GM19238 (cell line): Measurements from ENCODE around the gene SPRR1A.

ENCODE experiments used
- DNase-seq: peaks from one replicate; pipeline ENCODE4 v3.0.0; 2011; ENCODE audit warnings: low spot score; ENCODE audit not compliant: insufficient read length

Gene SPRR1A

DNA sequence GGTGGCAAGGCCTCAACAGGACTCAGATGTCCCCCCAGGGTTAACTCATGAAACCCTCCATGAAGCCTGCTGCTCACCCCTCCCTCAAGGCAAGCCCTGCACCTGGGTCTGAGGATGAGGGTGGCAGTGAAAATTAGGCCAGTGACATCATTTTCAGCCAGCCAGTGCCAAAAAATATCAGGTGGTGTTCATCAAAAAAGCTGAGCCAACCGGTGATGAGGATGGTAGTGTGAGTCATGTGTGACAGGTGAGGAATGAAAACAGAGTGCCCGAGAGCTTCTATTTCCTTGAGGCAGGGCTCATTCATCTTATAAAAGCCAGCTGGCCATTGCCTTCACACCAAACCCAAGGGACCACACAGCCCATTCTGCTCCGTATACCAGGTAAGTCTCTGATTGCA lies at the start of gene SPRR1A:
SPRR1A (plus strand) TSS at position 339 of the 400 bp plus-strand sequence. CDS start 1,150 bp downstream, outside the sequence.
- DNase-seq = no peak

DNA sequence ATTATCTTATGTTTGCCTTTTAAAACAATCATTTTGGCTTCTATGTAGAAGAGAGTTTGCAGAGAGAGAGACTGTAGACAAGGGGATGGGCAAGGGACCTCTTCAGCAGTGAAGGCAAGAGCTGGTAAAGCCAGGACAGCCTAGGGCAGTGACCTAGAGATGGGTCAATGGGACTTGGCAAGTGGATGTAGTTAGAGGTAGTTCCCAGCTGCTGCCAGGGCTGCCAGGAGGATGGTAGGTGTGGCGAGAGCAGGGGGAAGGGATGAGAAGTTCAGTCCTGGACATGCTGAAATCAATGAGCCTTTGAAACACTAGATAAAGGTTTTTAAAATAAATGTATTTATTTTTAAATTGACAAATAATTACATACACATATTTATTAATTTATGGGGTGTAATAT lies 43.3 kb upstream of the SPRR1A start:
- no peak for DNase-seq

GRCh38 chr1:152941037-152941711 lies 42.7 kb upstream of the SPRR1A start:
- DNase-seq = no peak

GRCh38 chr1:152942161-152942560 lies 41.7 kb upstream of the SPRR1A start:
- no peak for DNase-seq

- DNase-seq = no peak
These were observed 37.6 kb upstream of the SPRR1A start for GRCh38 chr1:152946248-152946647.

- no peak for DNase-seq
These were observed 37.1 kb upstream of the SPRR1A start, which contains the start of gene SPRR5 for GRCh38 chr1:152946651-152947256. Gene SPRR5, plus strand, starts transcription at chr1:152947206. Its CDS starts 1,349 bp downstream, at chr1:152948555.

GRCh38 chr1:152951711-152952110 lies 32.2 kb upstream of the SPRR1A start:
- no peak for DNase-seq

GRCh38 chr1:152953761-152954160 lies 30.1 kb upstream of the SPRR1A start:
- DNase-seq = no peak

- no peak for DNase-seq
These were observed 29.4 kb upstream of the SPRR1A start for GRCh38 chr1:152954436-152954835.

- no peak for DNase-seq
These were observed 26.3 kb upstream of the SPRR1A start for GRCh38 chr1:152957561-152957960.

DNA sequence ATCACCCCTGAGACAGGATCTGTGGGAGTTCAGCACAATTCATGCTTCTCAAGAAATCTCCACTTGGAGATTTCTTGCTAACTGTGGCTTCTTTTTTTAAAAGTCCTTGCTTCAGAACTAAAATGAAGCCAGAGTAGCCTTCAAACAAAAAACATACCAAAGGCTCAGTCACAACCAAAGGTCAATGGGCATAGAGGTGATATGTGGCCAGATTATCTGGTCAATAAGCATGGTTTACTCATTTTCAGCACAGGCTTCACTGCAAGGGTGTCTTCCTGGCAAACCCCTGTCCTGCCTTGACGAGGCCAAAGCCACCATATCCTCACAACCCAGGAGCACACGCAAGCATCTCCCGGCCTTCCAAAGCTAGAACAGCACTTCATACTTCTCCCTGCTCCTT lies 24.6 kb upstream of the SPRR1A start:
- DNase-seq = no peak

GRCh38 chr1:152959801-152960451 lies 24.0 kb upstream of the SPRR1A start:
- DNase-seq = no peak

DNA sequence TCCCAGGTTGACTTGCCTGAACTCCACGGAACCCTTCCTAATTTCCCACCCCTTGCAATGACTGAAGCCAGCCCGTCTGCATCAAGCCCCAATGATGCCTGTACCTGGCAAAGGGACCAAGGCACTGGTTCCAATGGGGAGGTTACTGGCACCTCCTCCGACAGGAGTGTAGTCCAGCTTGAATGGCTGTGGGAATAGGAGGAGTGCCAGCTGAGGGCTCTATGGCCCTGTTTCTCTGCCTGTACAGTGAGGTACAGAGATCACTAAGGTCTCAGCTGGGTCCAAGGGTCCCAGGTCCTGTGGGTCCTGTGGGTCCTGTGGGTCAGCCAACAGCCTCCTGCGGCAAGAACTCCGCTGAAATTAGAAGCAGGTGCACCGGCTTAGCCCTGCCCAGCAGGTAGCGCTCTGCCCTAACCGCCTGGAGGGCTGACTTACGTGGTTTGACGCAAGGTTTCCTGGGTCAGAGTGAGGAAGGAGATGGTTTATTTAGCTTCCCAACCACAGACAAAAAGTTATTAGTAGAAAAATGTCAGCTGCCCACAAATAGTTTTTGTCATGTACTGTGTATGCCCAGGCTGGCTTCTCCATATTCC lies 23.3 kb upstream of the SPRR1A start:
- DNase-seq = no peak

DNA sequence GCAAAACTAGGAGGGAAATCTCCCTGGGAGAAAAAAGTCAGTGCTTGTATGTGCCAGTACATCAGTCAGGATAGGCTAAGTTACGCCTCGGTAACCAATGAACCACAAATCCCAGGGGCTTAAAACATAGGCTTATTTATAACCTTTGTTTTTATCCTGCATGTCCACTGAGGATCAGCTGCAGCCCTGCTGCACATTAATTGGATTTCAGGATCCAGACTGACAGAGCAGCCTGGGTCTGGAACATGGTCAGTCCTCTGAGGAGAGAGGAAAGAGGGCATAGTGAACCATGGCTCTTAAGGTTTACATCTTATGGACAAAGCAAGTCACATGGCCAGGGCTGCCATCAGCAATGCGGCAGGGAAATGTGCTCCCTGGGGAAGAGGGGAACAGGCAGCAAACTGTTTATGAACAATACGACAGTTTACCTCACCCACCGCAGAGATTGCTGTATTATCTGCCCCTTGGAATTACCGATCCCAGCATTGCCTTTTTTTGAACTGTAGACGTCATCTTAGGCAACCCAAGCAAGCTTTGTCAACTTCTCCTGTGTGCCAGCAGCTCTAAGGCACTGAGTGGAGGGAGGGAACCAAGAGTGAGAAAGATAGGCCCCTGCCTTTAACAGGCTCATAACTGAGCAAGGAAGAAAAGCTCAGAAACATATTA lies 22.5 kb upstream of the SPRR1A start:
- DNase-seq = no peak

DNA sequence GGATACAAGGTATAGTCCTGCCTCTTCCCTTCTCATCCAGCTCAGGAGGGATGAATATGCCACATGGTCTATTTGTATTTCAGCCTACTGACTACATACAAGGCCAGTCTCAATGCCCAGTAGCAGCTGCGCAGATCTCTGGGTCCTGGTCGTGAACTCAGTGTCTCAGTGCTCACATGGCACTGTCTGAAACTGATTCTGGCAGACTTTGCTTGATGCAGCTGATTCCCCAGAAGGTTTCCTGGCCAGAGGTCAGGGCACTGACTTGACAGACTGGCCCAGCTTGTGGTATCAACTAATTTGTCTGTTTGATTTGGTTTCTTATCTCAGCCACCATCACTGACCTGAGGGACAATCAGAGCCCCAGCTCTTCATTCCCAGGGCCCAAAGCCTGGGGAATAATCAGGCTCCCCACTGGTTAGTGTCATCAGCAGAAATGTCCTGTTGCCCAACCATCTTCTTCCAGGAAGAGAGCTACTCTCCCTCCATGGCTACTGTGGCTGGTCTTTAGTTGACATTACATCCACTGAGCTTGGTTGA lies 20.9 kb upstream of the SPRR1A start:
- DNase-seq = no peak

DNA sequence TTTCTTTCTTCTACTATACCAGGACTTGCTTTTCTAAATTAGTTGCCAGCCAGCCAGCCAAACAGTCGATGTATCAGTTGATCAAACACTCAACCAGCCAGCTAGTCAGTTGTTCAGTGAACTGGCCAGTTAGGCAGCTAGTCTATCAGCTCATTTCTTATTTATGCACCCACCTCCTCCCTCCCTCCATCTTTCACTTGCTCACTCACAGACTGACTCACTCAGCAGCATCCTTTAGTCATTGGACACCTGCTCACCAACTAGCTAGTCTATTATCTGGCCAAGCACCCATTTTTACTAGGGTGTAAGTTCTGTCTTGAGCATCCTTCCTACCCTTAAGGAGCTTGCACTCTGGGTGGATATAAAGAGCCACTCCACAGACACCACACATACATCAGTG lies 19.3 kb upstream of the SPRR1A start:
- DNase-seq = no peak

DNA sequence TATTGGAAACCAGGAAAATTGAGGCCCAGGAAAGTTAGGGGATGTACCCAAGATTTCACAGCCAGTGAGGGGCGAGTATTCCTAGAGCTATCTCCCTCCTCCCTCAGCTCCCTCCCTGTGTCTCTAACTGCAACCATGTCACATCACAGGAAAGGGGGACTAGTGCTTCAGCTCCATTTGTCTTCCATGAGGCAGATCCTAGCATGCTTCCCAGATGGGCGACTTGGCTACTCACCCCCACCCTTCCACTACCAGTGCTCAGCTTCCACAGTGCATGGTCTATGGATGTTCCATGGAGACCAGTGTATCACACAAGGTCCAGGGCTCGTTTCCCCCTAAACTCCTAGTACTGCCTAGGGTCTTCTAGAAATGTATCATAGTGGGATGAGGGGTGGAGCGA lies 18.0 kb upstream of the SPRR1A start:
- no peak for DNase-seq

DNA sequence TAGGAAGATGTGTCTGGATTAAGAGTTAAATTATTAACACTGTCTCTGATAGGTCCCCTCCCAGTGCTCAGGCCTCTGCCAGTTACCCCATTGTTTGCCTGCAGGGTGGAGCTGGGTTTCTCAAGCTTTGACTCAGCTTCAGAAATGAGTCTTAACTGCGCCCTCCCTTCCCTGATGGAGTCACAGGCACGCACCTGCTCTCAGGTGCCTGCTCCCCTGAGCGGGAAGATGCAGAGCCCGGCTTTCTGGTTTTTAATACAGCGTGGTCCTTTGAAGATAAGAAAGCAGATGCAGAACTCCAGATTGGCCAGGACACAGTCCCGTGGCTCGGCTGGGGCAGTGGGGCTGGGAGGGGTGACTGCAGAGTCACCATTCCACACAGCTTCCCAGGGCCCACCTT lies 16.7 kb upstream of the SPRR1A start:
- DNase-seq = no peak

GRCh38 chr1:152968248-152968647 lies 15.6 kb upstream of the SPRR1A start:
- no peak for DNase-seq

GRCh38 chr1:152969036-152969435 lies 14.8 kb upstream of the SPRR1A start:
- no peak for DNase-seq

DNA sequence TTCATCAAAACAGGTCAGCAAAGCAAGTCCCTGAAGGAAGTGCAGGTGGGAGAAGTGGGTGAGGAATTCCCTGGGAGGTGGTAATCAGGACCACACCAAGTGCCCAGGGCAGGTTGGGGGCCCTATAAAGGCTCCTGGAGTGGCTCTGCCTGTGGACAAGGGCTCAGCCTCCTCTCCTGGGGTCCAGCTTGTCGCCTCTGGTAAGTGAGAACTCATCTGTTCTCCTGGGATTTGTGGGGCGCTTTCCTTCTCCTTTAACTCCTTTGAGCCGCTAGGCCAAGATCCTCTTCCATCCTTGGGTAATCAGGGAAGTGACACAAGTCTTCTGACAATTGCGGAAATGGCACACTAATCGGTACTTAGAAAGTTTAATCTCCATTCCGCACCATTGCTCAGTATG lies 13.4 kb upstream of the SPRR1A start, which contains the start of gene SPRR4:
SPRR4 (plus strand) TSS at position 154 of the 400 bp plus-strand sequence. CDS start 1,243 bp downstream, outside the sequence.
- no peak for DNase-seq
